HG03558 (cell line): ENCODE measurements around the gene EFCAB6.

ENCODE experiments used
- ATAC-seq: cut with Tn5 transposase; IDR thresholded peaks from one replicate; pipeline ENCODE4 v1.9.1; 2021; ENCODE audit warnings: moderate number of reproducible peaks; ENCODE audit not compliant: unreplicated experiment; ENCODE audit errors: extremely low read depth

The EFCAB6 gene

GRCh38 chr22:43812149-43812842 is at the start of gene EFCAB6:
TSS of gene EFCAB6 (minus strand) at chr22:43812305. CDS start at chr22:43782318, 29,987 bp downstream.
- ATAC-seq: peak; percentile 72

- ATAC-seq: no peak
Observed at GRCh38 chr22:43861529-43861928, 49.4 kb upstream of the EFCAB6 start.

- no peak for ATAC-seq
Observed at GRCh38 chr22:43860831-43861230, 48.7 kb upstream of the EFCAB6 start.

GRCh38 chr22:43860126-43860525 is 48.0 kb upstream of the EFCAB6 start:
- ATAC-seq: no peak

GRCh38 chr22:43859621-43860020 is 47.5 kb upstream of the EFCAB6 start:
- ATAC-seq: no peak

- no peak for ATAC-seq
Observed at GRCh38 chr22:43859176-43859575, 47.1 kb upstream of the EFCAB6 start.

GRCh38 chr22:43858156-43858895 is 46.2 kb upstream of the EFCAB6 start:
- ATAC-seq: no peak

- ATAC-seq: no peak
Observed at GRCh38 chr22:43857367-43857766, 45.3 kb upstream of the EFCAB6 start.

GRCh38 chr22:43855431-43855830 is 43.3 kb upstream of the EFCAB6 start:
- ATAC-seq: no peak

- no peak for ATAC-seq
Observed at GRCh38 chr22:43854786-43855271, 42.7 kb upstream of the EFCAB6 start.

GRCh38 chr22:43854121-43854785 is 42.1 kb upstream of the EFCAB6 start:
- no peak for ATAC-seq

GRCh38 chr22:43853328-43853931 is 41.3 kb upstream of the EFCAB6 start:
- ATAC-seq: no peak

GRCh38 chr22:43852573-43853327 is 40.6 kb upstream of the EFCAB6 start:
- ATAC-seq: no peak

- no peak for ATAC-seq
Observed at GRCh38 chr22:43851979-43852307, 39.8 kb upstream of the EFCAB6 start.

- ATAC-seq: no peak
Observed at GRCh38 chr22:43851058-43851978, 39.2 kb upstream of the EFCAB6 start.

- no peak for ATAC-seq
Observed at GRCh38 chr22:43850529-43850928, 38.4 kb upstream of the EFCAB6 start.

- no peak for ATAC-seq
Observed at GRCh38 chr22:43849731-43850130, 37.6 kb upstream of the EFCAB6 start.

- no peak for ATAC-seq
Observed at GRCh38 chr22:43848366-43849171, 36.5 kb upstream of the EFCAB6 start.
